Astrocyte of the cerebellum (primary cell): ENCODE results near the gene PRM1.

Experiments used
- DNase-seq: peaks from one replicate; pipeline ENCODE4 v3.0.0-alpha.2; 2011; ENCODE audit warnings: low read depth
- H3K4me3 ChIP-seq: 2 replicates; pipeline ENCODE4 v1.5.1; 2011; ENCODE audit warnings: mild to moderate bottlenecking, low read depth, low read length, moderate library complexity
- in situ Hi-C: cut with HindIII; loops from 2 replicates; pipeline ENCODE4 v1.10.0; 2017; ENCODE audit warnings: low sequenced_read_pairs
- TF ChIP-seq, protein P1 (sequence below): IDR thresholded peaks from 2 replicates; pipeline ENCODE4 v1.5.1; 2012; ENCODE audit warnings: low read length, low read depth, moderate library complexity, mild to moderate bottlenecking; ENCODE audit errors: missing control alignments

Gene PRM1

GRCh38 chr16:11280616-11281522, at the start of gene PRM1:
PRM1 (minus strand) TSS chr16:11281330; CDS start chr16:11281238, 92 bp downstream.
- in situ Hi-C loops: no loop called here

GRCh38 chr16:11330526-11331237, 49.6 kb upstream of the PRM1 start:
- DNase-seq: no peak
- in situ Hi-C loops: no loop called here
- H3K4me3 ChIP-seq: no peak overlapping the region
- TF ChIP-seq, protein P1, sequence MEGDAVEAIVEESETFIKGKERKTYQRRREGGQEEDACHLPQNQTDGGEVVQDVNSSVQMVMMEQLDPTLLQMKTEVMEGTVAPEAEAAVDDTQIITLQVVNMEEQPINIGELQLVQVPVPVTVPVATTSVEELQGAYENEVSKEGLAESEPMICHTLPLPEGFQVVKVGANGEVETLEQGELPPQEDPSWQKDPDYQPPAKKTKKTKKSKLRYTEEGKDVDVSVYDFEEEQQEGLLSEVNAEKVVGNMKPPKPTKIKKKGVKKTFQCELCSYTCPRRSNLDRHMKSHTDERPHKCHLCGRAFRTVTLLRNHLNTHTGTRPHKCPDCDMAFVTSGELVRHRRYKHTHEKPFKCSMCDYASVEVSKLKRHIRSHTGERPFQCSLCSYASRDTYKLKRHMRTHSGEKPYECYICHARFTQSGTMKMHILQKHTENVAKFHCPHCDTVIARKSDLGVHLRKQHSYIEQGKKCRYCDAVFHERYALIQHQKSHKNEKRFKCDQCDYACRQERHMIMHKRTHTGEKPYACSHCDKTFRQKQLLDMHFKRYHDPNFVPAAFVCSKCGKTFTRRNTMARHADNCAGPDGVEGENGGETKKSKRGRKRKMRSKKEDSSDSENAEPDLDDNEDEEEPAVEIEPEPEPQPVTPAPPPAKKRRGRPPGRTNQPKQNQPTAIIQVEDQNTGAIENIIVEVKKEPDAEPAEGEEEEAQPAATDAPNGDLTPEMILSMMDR: no peak

More at GRCh38 chr16:11280616-11281522, at the start of gene PRM1:
- no peak within 1 kb of the TSS for H3K4me3 ChIP-seq
- DNase-seq: no peak
- TF ChIP-seq, protein P1: no peak

DNA sequence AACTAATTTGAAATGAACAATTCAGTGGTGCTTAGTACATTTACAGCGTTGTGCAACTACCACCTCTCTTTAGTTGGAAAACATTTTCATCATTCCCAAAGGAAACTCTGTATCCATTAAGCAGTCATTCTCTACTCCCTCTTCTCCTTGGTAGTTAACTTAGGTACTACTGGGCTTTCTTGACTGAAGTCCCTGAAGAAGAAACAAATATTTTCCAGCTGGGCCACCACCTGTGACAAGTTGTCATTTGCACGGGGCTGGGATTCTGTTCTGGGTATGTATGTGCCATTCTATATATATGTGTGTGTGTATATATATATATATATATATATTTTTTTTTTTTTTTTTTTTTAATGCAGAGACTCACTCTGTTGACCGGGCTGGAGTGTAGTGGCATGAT, 48.8 kb upstream of the PRM1 start:
- in situ Hi-C loops: no loop called here
- H3K4me3 ChIP-seq: no peak overlapping the region
- DNase-seq: no peak
- TF ChIP-seq, protein P1: no peak

GRCh38 chr16:11329071-11329491, 48.0 kb upstream of the PRM1 start:
- in situ Hi-C loops: no loop called here
- peak overlapping the region; percentile 6 for H3K4me3 ChIP-seq
- TF ChIP-seq, protein P1: no peak
- no peak for DNase-seq

- peak overlapping the region; percentile 6 for H3K4me3 ChIP-seq
- TF ChIP-seq, protein P1: no peak
- in situ Hi-C loops: no loop called here
- DNase-seq: peak; percentile 89
These were observed 47.3 kb upstream of the PRM1 start for GRCh38 chr16:11328172-11329070.
